ENCODE measurements around the gene NR1D2. TPM values are rescaled to one million over a fixed set of nuclear protein-coding genes. Genes with fewer than 3 reads are reported as not detected.

The NR1D2 gene
- total RNA-seq, 1 experiment from 2014 or later: 24.0 TPM

DNA sequence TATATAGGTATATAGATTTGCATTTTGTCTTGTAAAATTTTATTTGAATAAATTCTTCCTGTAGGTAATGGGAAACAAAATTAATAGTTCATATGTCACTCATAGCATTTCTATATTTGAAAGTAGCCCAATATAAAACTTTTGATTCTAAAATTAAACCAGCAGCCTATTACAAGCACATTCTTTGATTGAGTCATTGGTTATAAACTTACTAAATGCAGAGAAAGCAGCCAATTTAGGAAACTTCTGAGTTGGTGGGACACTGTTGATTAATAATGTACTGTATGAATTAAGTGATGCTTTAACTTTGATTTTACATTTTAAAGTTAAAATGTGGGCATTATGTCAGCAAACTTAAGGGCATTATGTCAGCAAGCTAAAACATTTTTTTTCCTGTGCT lies 34.5 kb downstream of the NR1D2 start:
- H3K4me1 Mint-ChIP-seq: peaks cover 0 to 5% of the 10 kb centered on the region in 2 experiments; a peak in 1 of 4 replicates
- H3K56ac ChIP-seq (ENCODE audit: insufficient read length, low read depth, low read length): no peak overlapping the region
- no peak overlapping the region for H2BK12ac ChIP-seq (ENCODE audit: insufficient read length, low read depth, low read length)
- H3K27me3 ChIP-seq (ENCODE audit: insufficient read depth, low read length): no peaks in the 10 kb centered on the region
- H3K18ac ChIP-seq (ENCODE audit: insufficient read length, low read depth, low read length): no peak overlapping the region
- H3K27me3 Mint-ChIP-seq (ENCODE audit: low read depth): no peaks in the 10 kb centered on the region
- no peak overlapping the region for H3K27ac Mint-ChIP-seq
- no peak overlapping the region for H4K5ac ChIP-seq (ENCODE audit: insufficient read length, low read depth, low read length)
- peaks cover 0 to 8% of the 10 kb centered on the region in 2 experiments; a peak in 2 of 5 replicates for H3K9me3 Mint-ChIP-seq
- H3K9me3 ChIP-seq (ENCODE audit: control insufficient read depth, low read depth, low read length): no peaks in the 10 kb centered on the region
- no peak overlapping the region for H3K9ac ChIP-seq (ENCODE audit: extremely low read depth, insufficient read length, low read length)
- H3K4me1 ChIP-seq (ENCODE audit: insufficient read depth, low read length): no peaks in the 10 kb centered on the region
- H4K91ac ChIP-seq (ENCODE audit: insufficient read length, low read depth, low read length): no peak overlapping the region
- H3K4ac ChIP-seq (ENCODE audit: low read depth, low read length): no peak overlapping the region
- DNase-seq: no peak
- no peak overlapping the region for H3K4me2 ChIP-seq (ENCODE audit: insufficient read depth, insufficient read length, low read length)
- H4K8ac ChIP-seq (replicated peaks; ENCODE audit: insufficient read length, low read depth, low read length): no peak overlapping the region
- no peak overlapping the region for H2BK5ac ChIP-seq (ENCODE audit: insufficient read length, low read length)
- no peak overlapping the region for H2AFZ ChIP-seq (ENCODE audit: low read length)
- no peaks in the 10 kb centered on the region for H4K20me1 ChIP-seq (ENCODE audit: control insufficient read depth, insufficient read depth, insufficient read length)
- H3K23ac ChIP-seq (ENCODE audit: insufficient read length, low read depth, low read length): no peak overlapping the region
- no peaks in the 10 kb centered on the region for H3K79me2 ChIP-seq (ENCODE audit: insufficient read depth, low read length)
- TF ChIP-seq CTCF (conservative IDR thresholded peaks at IDR 0.05): no peak
- H3K4me3 Mint-ChIP-seq: no peak overlapping the region
- no peak overlapping the region for H3T11ph ChIP-seq (ENCODE audit: low read length)
- H3K27ac ChIP-seq (ENCODE audit: insufficient read length, low read depth, low read length): no peak overlapping the region
- H2BK120ac ChIP-seq (ENCODE audit: low read depth, low read length, poor library complexity, severe bottlenecking): no peak overlapping the region
- no peak overlapping the region for H2BK20ac ChIP-seq (ENCODE audit: low read depth, low read length, poor library complexity, severe bottlenecking)
- H3K23me2 ChIP-seq (ENCODE audit: insufficient read length, low read depth, low read length, poor library complexity, severe bottlenecking): no peaks in the 10 kb centered on the region
- H2BK15ac ChIP-seq (ENCODE audit: low read depth, low read length): no peak overlapping the region
- H3K14ac ChIP-seq (ENCODE audit: insufficient read depth, low read length): no peak overlapping the region
- peaks cover 23 to 42% (median 40%) of the 10 kb centered on the region in 3 experiments; a peak in 6 of 7 replicates for H3K36me3 Mint-ChIP-seq (ENCODE audit: insufficient read depth in 1 of 3, low read depth in 3 of 3)
- no peak overlapping the region for H2AK5ac ChIP-seq (ENCODE audit: insufficient read length, low read length)
- H3K79me1 ChIP-seq (ENCODE audit: insufficient read depth, low read depth, low read length, poor library complexity, severe bottlenecking): no peaks in the 10 kb centered on the region
